K562 (cell line): Measurements from ENCODE around the gene CLCA1. TPM values are rescaled to one million over a fixed set of nuclear protein-coding genes. Genes with fewer than 3 reads are reported as not detected.

Experiments
- CAMTA2 ChIP-seq: fragments of 250-450 bp; sonication (Bioruptor Pico); conservative IDR thresholded peaks from 2 replicates; pipeline ENCODE4 v1.5.1; 2022
- CBFA2T3 ChIP-seq: fragments of 450-650 bp; IDR thresholded peaks from 2 replicates; pipeline ENCODE4 v1.6.1; 2017
- CEBPG ChIP-seq, 3 experiments: fragments of 200-800 bp in 1 of 3; sonication (Bioruptor generic) in 1 of 3; sonication (generic) in 1 of 3; formaldehyde crosslinking in 1 of 3; IDR thresholded peaks in 2 of 3; conservative IDR thresholded peaks in 1 of 3; 2 replicates each; pipeline versions ENCODE4 v1.6.1 to v1.8.0; 2016 to 2022; ENCODE audit warnings: missing compliant biosample characterization in 2 of 3, missing genetic modification characterization in 2 of 3, mild to moderate bottlenecking in 1 of 3, missing genetic modification reagents in 1 of 3
- CREB3L1 ChIP-seq: fragments of 450-650 bp; IDR thresholded peaks from 2 replicates; pipeline ENCODE4 v1.6.1; 2014; ENCODE audit warnings: low read depth, mild to moderate bottlenecking, moderate library complexity, borderline replicate concordance
- CREBBP ChIP-seq: IDR thresholded peaks from one replicate; pipeline ENCODE4 v1.6.1; 2012; ENCODE audit warnings: low read depth, mild to moderate bottlenecking, control low read depth, inconsistent platforms, low read length
- E2F8 ChIP-seq: fragments of 450-650 bp; IDR thresholded peaks from 2 replicates; pipeline ENCODE4 v1.7.1; 2018; ENCODE audit warnings: mild to moderate bottlenecking, low read depth; ENCODE audit not compliant: partially characterized antibody
- ESRRA ChIP-seq: fragments of 450-650 bp; IDR thresholded peaks from 2 replicates; pipeline ENCODE4 v1.6.1; 2014; ENCODE audit warnings: low read depth, mild to moderate bottlenecking, moderate library complexity, borderline replicate concordance
- GABPA ChIP-seq: fragments of 200-800 bp; sonication (Bioruptor generic); conservative IDR thresholded peaks from 2 replicates; pipeline ENCODE4 v1.6.1; 2016; ENCODE audit warnings: low read depth, missing genetic modification characterization, missing compliant biosample characterization
- GTF2A2 ChIP-seq: IDR thresholded peaks from 2 replicates; pipeline ENCODE4 v1.6.1; 2016; ENCODE audit warnings: mild to moderate bottlenecking, missing genetic modification characterization, missing compliant biosample characterization
- HLTF ChIP-seq: fragments of 450-650 bp; IDR thresholded peaks from 2 replicates; pipeline ENCODE4 v1.6.1; 2016
- IRF9 ChIP-seq: fragments of 450-650 bp; IDR thresholded peaks from 2 replicates; pipeline ENCODE4 v1.6.1; 2016; ENCODE audit warnings: missing biosample characterization, missing genetic modification characterization
- NCOR1 ChIP-seq: fragments of 450-650 bp; IDR thresholded peaks from 2 replicates; pipeline ENCODE4 v1.6.1; 2016; ENCODE audit warnings: mild to moderate bottlenecking, moderate library complexity
- NFATC3 ChIP-seq: fragments of 450-650 bp; IDR thresholded peaks from 2 replicates; pipeline ENCODE4 v1.6.1; 2017; ENCODE audit warnings: mild to moderate bottlenecking
- NRF1 ChIP-seq, 2 experiments: fragments of 450-650 bp; IDR thresholded peaks in 1 of 2; conservative IDR thresholded peaks in 1 of 2; 2 replicates each; pipeline ENCODE4 v1.6.1; 2014; ENCODE audit warnings: mild to moderate bottlenecking in 2 of 2
- SREBF2 ChIP-seq: sonication (generic); formaldehyde crosslinking; IDR thresholded peaks from 2 replicates; pipeline ENCODE4 v1.4.0; 2020; ENCODE audit warnings: mild to moderate bottlenecking, missing genetic modification reagents
- TAL1 ChIP-seq: fragments of 450-650 bp; IDR thresholded peaks from 2 replicates; pipeline ENCODE4 v1.6.1; 2016; ENCODE audit warnings: mild to moderate bottlenecking
- ZEB2 ChIP-seq: fragments of 450-650 bp; IDR thresholded peaks from 2 replicates; pipeline ENCODE4 v1.6.1; 2016
- ZMIZ1 ChIP-seq, 2 experiments: fragments of 150-350 bp in 1 of 2; IDR thresholded peaks; 2 replicates each; pipeline ENCODE4 v1.6.1; 2012 to 2016; ENCODE audit warnings: low read depth in 2 of 2, low read length in 2 of 2, mild to moderate bottlenecking in 1 of 2, moderate library complexity in 1 of 2
- ZNF316 ChIP-seq: fragments of 450-650 bp; IDR thresholded peaks from 2 replicates; pipeline ENCODE4 v1.6.1; 2016
- ZNF436 ChIP-seq: fragments of 250-450, 450-650 bp; sonication (Bioruptor Pico); formaldehyde crosslinking; IDR thresholded peaks from 2 replicates; pipeline ENCODE4 v1.7.0; 2020; ENCODE audit warnings: mild to moderate bottlenecking
- ZNF717 ChIP-seq: fragments of 250-450 bp; sonication (Bioruptor Pico); IDR thresholded peaks from 2 replicates; pipeline ENCODE4 v1.5.0; 2021
- ZNF778 ChIP-seq: fragments of 450-650 bp; formaldehyde crosslinking; IDR thresholded peaks from 2 replicates; pipeline ENCODE4 v1.4.0; 2020; ENCODE audit warnings: mild to moderate bottlenecking, moderate library complexity
- polyA plus RNA-seq, 8 experiments: library from polyadenylated mRNA; depleted of rRNA in 4 of 8; stranded (reverse) in 5 of 8; unstranded in 3 of 8; fragments of >200 nt; fragmentation: Nextera tagmentation in 2 of 8; fragmentation: Illumina TruSeq in 1 of 8; extraction: Ambion mirVana in 2 of 8; extraction: Trizol in 1 of 8; gene quantifications; 2 replicates each; pipeline versions ENCODE4 v1.2.1 to v1.2.3, GENCODE V29; 2011 to 2014; ENCODE audit warnings: inconsistent platforms in 1 of 8, missing spikeins in 1 of 8
- total RNA-seq, 7 experiments: library from RNA; depleted of rRNA in 6 of 7; stranded (reverse); fragments of >200 nt in 6 of 7; fragmentation: Illumina TruSeq in 2 of 7; extraction: Trizol in 2 of 7; gene quantifications; 2 replicates each; pipeline versions ENCODE4 v1.2.1 to v1.2.3, GENCODE V29; 2011 to 2021; ENCODE audit warnings: low replicate concordance in 1 of 7

CLCA1 gene
- total and polyA plus RNA-seq, 9 of the 15 experiments (the other 6 are each of a cell fraction or from before 2014, with no cell fraction given): 0.03 to 0.08 (median 0.04) TPM; not detected in 6

- TF ChIP-seq IRF9 (tag): peak; percentile 28; the same call in 1 of the 2 replicates
- no peak for TF ChIP-seq CREB3L1
- no peak for TF ChIP-seq ZMIZ1 (IDR thresholded peaks at IDR 0.05; ENCODE audit: low read depth in 2 of 2, low read length in 2 of 2)
- 0 out of 2 replicates have a peak, but pooled peaks have one; percentile 7 for TF ChIP-seq TAL1
- TF ChIP-seq ZNF717 (CRISPR knock-in tag): no peak
- no peak for TF ChIP-seq ZEB2
- no peak for TF ChIP-seq NCOR1
- TF ChIP-seq SREBF2: no peak
- peak; percentile 32 to 37; a peak in 1 of 4 replicates for TF ChIP-seq NRF1 (conservative IDR thresholded peaks at IDR 0.05 in 1 of 2, IDR thresholded peaks at IDR 0.05 in 1 of 2)
- no peak for TF ChIP-seq CAMTA2 (CRISPR knock-in tag)
- TF ChIP-seq CBFA2T3: peak; percentile 44
- no peak for TF ChIP-seq ZNF436 (CRISPR knock-in tag)
- TF ChIP-seq CREBBP: no peak
- TF ChIP-seq ESRRA: no peak
- no peak for TF ChIP-seq NFATC3
- 0 out of 2 replicates have a peak, but pooled peaks have one; percentile 21 for TF ChIP-seq GABPA (tag)
- TF ChIP-seq GTF2A2 (tag): no peak
- no peak for TF ChIP-seq E2F8
- TF ChIP-seq HLTF: no peak
- no peak for TF ChIP-seq ZNF778 (CRISPR knock-in tag)
- TF ChIP-seq ZNF316: peak; percentile 95
- TF ChIP-seq CEBPG (CRISPR knock-in tag; IDR thresholded peaks at IDR 0.05): peak; percentile 46
- peak; percentile 88 to 94 for TF ChIP-seq CEBPG (tag; conservative IDR thresholded peaks at IDR 0.05 in 1 of 2, IDR thresholded peaks at IDR 0.05 in 1 of 2)
Observed at GRCh38 chr1:86429835-86430234, 38.9 kb upstream of the CLCA1 start (continued).
